HG03064 (cell line): ENCODE measurements around the gene CDH16.

Experiments used
- ATAC-seq: cut with Tn5 transposase; IDR thresholded peaks from one replicate; pipeline ENCODE4 v1.9.1; 2021; ENCODE audit warnings: low read depth; ENCODE audit not compliant: unreplicated experiment

Gene CDH16

DNA sequence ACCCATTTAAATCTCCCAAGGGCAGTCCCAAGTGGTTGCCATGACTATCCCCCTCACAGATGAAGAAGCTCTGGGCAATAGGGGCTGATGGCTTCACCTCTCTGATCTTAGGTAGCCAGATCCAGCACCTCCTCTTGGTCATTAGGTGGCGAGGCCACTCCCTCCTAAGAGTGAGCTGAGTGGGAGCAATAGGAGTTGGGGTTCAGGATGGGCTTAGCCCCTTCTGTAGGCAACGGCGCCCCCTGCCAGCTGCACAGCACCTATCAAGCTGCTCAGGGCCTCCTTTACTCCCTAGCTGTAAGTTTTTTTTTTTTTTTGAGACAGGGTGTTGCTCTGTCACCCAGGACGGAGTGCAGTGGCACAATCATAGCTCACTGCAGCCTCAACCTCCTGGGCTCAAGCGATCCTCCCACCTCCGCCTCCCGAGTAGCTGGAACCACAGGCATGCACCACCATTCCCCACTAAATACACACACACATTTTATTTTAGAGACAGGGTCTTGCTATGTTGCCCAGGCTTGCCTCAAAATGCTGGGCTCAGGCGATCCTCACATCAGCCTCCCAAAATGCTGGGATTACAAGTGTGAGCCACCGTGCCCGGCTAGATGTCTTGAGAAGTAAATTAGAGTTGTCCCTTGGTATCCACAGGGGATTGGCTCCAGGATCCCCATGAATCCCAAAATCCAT is 10.2 kb upstream of the CDH16 start:
- no peak for ATAC-seq

GRCh38 chr16:66927918-66928649 is 9.4 kb upstream of the CDH16 start:
- ATAC-seq: no peak

- no peak for ATAC-seq
Observed at GRCh38 chr16:66926961-66927436, 8.3 kb upstream of the CDH16 start.

- ATAC-seq: no peak
Observed at GRCh38 chr16:66926171-66926947, 7.7 kb upstream of the CDH16 start.

DNA sequence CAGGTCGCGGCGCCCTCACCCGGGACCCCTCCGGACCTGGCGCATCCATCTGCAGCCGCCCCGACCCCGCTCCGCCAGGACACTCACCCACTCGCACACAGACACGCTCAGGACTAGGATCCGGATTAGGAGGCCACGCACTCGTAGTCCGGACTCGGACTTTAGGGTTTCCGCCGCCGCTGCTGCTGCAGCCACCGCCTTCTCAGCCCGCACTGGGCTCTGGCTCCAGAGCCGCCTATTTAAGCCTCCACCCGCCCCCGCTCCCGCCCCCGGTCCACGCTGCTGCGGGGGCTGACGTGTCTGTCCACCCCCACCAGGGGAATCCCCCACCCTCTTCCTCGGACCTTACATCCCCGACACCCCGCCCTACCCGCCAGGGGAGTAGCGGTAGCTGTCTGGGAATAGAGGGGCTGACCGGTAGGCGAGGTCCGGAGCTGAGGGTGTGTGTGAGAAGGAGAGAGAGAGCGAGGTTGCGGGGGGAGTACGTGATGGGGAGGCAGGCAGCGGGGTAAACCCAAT is 6.7 kb upstream of the CDH16 start, which contains the start of gene RRAD:
RRAD (minus strand) TSS at position 214 of the 519 bp plus-strand sequence. CDS start 356 bp downstream, outside the sequence.
- ATAC-seq: no peak

DNA sequence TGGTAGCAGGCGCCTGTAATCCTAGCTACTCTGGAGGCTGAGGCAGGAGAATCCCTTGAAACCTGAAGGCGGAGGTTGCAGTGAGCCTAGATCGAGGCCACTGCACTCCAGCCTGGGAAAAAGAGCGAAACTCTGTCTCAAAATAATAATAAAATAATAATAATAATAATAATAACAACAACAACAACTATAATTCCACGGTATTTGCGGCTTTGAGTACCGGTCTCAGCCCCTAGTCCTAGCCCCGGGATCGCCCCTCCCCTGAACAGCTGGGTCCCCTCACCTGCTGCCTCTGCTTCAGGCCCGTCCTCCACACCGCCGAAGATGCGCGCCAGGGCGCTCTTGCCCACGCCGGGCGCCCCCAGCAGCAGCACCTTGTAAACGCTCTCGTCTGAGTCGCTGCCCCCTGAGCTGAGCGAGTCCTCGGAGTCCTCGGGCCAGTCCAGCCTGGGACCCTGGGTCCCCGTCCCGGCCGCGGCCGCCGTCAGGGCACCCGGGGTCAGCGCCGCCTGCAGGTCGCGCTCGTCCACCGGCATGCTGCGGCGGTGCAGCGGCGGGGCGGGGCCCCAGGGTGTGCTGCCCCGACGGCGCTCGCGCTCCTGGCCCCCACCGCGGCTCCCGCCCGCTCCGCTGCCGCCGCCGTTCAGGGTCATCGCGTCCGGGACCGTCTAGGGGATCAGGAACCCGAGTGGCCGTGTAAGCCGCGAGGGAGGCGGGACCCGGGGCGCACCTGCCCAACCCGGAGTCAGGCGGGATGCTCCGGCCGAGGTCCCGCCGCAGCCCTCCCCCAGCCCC is 6.0 kb upstream of the CDH16 start:
- ATAC-seq: no peak

DNA sequence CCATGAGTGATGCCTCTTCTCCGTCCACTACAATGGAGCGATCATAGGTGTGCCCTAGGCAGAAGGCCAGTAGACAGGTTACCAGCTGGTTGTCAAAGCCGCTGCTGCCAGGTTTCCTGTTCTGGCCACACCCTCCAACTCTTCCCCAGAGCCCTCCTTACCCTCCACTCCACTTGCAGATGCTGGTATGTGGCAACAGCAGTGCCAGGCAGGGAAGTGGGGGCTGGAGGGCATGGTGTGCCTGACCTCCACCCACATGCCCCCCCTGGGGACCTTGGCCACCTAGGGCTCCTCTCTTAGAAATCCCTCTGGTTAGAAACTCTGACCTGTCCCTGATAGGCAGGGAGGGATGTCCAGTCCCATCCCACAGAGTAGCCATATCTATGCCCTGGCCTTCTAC is 5.2 kb upstream of the CDH16 start:
- ATAC-seq: no peak

- no peak for ATAC-seq
Observed at GRCh38 chr16:66923247-66923731, 4.6 kb upstream of the CDH16 start.

DNA sequence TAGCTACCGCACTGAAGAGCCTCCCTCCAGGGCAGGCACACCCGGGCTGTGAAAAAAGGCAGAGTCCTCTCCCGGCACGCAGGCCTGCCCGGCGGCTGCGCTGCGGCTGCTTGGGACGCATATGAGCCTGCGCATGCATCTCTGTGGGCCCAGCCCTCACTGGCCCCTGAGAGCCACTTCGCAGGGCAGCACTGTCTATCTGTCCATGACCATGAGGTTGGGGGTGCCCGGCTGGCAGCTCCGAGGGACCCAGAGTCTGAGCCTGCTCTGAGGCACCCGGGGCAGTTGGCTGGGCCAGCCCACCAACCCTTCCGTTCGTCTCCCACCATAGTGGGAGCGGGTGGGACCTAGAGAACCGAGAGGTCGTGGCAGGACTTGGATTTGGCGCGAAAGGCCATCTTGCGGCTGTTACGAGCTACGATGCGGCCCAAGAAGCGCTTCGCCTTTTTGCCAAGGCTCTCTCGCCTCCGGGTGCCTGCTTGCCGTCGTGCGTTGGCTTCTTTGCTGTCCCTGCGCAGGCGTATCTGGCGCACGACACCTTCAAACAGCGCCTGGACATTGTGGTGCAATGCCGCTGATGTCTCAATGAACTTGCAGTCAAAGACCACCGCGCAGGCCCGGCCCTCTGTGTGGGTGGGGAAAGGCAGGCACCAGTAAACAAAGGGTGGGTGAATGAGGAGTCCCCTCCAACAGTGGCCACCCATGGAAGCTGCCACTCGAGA is 3.2 kb upstream of the CDH16 start:
- no peak for ATAC-seq

- ATAC-seq: no peak
Observed at GRCh38 chr16:66920924-66921680, 2.4 kb upstream of the CDH16 start.

DNA sequence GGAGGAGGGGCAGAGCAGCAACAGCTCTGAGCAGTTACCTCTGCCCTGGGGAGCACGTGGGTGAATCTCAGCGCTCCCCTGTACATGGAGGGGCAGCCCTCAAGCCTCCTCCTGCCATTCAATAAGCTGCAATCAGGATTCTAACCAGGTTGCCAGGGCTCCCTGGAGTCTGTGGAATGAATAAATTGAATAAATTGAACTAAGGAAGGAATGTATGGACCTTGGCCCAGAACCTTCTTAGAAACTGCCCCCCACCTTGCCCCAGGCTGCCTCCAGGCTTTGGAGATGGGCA is 1.6 kb upstream of the CDH16 start:
- no peak for ATAC-seq

DNA sequence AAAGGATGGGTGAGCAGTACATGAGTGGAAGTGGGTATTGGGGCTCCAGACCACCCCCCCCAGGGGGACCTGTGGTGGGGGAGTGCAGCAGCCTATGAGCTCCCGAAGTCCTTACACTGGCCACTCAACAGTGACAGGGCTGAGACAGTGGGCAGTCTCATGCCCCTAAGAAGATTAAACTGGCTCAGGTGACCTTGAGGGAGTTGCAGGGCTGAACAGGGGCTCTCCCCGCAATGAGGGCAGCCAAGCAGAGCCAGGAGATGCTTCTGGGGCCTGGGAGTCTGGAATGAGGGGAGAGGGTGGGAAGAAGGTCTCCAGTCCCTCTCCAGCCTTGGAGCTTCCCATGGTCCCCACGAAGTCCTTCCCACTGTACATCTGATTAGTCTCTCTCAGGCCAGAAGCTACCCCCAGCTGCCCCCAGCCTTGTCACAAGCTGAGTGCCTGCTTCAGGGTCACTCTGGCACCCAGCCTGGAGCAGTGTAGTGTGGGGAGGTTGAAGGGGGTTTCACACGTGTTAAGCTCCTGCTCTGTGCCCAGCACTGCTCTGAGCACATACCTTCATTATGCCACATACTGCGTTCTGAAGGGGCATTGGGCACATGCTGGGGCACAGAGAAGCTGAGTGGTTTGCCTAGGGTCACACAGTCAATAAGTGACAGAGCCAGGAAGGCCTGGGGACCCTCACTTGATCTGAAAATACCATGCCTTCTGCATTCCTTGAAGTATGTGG is 1.0 kb upstream of the CDH16 start:
- ATAC-seq: no peak

DNA sequence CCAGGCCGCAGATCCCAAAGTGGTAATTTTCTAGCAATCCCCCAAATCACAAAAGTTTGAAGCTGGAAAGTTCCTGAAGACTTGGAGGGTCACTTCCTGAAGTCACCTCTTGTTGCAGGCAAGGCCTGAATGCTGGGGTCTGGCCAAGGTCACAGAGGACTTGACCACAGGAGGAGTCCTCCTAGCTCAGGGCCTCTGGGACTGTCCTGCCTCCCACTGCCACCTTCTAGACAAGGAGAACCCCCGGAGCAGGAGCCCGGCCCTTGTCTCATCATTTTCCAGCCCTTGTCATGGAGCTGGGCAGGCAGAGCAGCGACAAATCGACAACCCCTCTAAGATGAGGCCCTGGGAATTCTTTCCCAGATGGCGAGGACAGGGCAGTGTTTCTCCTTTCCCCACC is 330 bp downstream of the CDH16 start:
- ATAC-seq: no peak

DNA sequence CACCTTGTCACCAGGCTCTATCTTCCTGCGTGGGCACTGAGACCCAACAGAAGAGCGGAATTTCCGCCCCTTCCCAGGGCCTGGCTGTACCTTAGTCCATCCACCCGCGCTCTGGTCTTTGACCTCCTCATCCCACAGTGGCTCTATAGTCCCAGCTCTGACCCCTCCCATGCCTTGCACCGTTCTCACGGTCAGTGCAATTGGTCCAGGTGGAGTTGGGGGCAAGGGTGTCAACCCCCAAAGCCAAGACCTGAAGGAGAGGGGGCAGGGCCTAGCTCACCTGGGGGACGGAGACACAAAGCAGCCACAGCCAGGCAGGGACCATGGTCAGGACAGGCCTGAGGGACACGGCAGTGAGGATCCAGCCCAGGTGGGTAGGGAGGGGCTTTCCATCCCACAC is 944 bp downstream of the CDH16 start:
- ATAC-seq: no peak

DNA sequence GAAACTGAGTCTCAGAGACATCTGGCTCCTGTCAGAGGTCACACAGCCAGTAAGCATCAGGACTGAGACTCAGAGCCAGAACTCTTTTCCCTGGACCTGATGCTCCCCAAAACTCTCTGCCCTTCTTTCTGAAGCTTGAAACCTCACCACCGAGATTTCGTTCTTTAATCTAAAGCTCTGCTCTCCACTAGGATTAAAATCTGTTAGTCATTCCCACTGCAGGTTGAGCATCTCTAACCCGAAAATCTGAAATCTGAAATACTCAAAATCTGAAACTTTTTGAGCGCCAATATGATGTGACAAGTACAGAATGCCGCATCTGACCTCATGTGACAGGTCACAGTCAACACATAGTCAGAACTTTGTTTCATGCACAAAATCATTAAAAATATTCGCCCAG is 2.2 kb downstream of the CDH16 start:
- ATAC-seq: no peak

DNA sequence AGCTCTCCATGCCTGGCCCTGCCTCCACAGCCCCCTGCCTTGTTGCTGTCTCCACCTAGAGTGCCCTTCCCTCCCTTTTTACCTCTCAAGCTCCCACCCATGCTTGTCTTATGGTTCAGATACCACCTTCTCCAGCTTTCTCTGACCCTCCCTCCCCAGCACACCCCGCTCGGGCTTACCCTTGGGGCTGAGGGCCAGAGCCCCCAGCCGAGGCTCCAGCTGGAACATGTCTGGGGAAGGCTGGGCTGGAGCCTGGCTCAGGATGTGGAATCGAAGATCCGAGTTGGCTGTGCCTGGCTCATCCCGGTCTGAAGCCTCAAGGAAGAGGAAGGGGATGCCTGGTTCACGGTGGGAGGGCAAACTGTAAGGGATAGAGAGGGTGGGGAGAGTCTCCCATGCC is 3.6 kb downstream of the CDH16 start:
- ATAC-seq: no peak

DNA sequence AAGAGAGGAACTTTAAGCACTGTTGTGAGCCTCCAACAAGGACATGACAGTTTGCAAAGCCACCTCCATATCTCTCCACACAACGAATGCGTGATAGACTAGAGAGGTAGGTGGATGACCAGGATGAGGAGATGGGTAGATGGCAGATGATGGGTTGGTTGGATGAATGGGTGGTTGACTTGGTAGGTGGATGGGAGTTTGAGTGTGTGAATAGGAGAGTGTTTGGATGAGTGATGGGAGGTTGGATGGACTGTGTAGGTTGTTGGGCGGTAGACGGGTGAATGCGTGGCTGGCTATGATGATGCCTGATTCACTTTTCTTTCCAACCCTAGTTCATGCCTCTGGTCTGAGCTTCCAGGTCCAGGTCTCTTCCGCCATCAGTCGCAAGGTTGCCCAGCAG is 4.1 kb downstream of the CDH16 start:
- no peak for ATAC-seq

GRCh38 chr16:66913711-66914110 is 5.0 kb downstream of the CDH16 start:
- ATAC-seq: no peak
